DND-41 (cell line): ENCODE results near the gene KCNJ1.

Source experiments
- ATAC-seq: fragments of 200-7000 bp; cut with Tn5 transposase; 3 replicates; pipeline ENCODE4 v1.9.1; 2021; ENCODE audit warnings: low read depth; ENCODE audit not compliant: insufficient read depth
- DNase-seq: peaks from one replicate; pipeline ENCODE4 v3.0.0-alpha.2; 2020
- H2AFZ ChIP-seq: 2 replicates; pipeline ENCODE4 v1.6.0; 2012; ENCODE audit warnings: low read depth, low read length
- H3K27ac ChIP-seq: 2 replicates; pipeline ENCODE4 v1.5.1; 2012; ENCODE audit warnings: low read length, inconsistent platforms
- H3K27me3 ChIP-seq: fragments of 200-600 bp; sonication (generic); 2 replicates; pipeline ENCODE4 v1.6.0; 2012; ENCODE audit warnings: low read length, mild to moderate bottlenecking, inconsistent platforms; ENCODE audit not compliant: insufficient read depth, poor library complexity
- H3K36me3 ChIP-seq: 2 replicates; pipeline ENCODE4 v1.5.1; 2012; ENCODE audit warnings: low read length, inconsistent platforms; ENCODE audit not compliant: insufficient read depth
- H3K4me1 ChIP-seq: 2 replicates; pipeline ENCODE4 v1.5.1; 2012; ENCODE audit warnings: mild to moderate bottlenecking, low read length; ENCODE audit not compliant: insufficient read depth
- H3K4me2 ChIP-seq: 2 replicates; pipeline ENCODE4 v1.6.0; 2012; ENCODE audit warnings: mild to moderate bottlenecking, moderate library complexity, low read length, inconsistent platforms; ENCODE audit not compliant: insufficient read depth
- H3K4me3 ChIP-seq, 2 experiments: fragments of 200-600 bp in 1 of 2; shearing (Covaris generic) in 1 of 2; 2 replicates each; pipeline ENCODE4 v1.5.1; 2012 to 2016; ENCODE audit warnings: inconsistent platforms in 2 of 2, low read length in 2 of 2, mild to moderate bottlenecking in 2 of 2, low read depth in 1 of 2, moderate library complexity in 1 of 2
- H3K79me2 ChIP-seq: 2 replicates; pipeline ENCODE4 v1.6.0; 2012; ENCODE audit warnings: low read length, inconsistent platforms; ENCODE audit not compliant: insufficient read depth
- H3K9ac ChIP-seq: 2 replicates; pipeline ENCODE4 v1.6.0; 2012; ENCODE audit warnings: low read depth, mild to moderate bottlenecking, inconsistent platforms, low read length, moderate library complexity
- H3K9me3 ChIP-seq: 2 replicates; pipeline ENCODE4 v1.5.1; 2012; ENCODE audit warnings: low read length, moderate library complexity, mild to moderate bottlenecking, inconsistent platforms; ENCODE audit not compliant: insufficient read depth, severe bottlenecking
- H4K20me1 ChIP-seq: 2 replicates; pipeline ENCODE4 v1.6.0; 2012; ENCODE audit warnings: low read length; ENCODE audit not compliant: insufficient read depth
- EZH2 ChIP-seq: IDR thresholded peaks from 3 replicates; pipeline ENCODE4 v1.6.1; 2012; ENCODE audit warnings: borderline replicate concordance, low read depth, mild to moderate bottlenecking, moderate library complexity, low read length, inconsistent platforms; ENCODE audit not compliant: severe bottlenecking
- TF ChIP-seq, protein P1 (sequence below): IDR thresholded peaks from 2 replicates; pipeline ENCODE4 v1.5.1; 2012; ENCODE audit warnings: borderline replicate concordance, low read length, moderate library complexity, mild to moderate bottlenecking; ENCODE audit not compliant: poor library complexity, severe bottlenecking; ENCODE audit errors: extremely low read depth

The KCNJ1 gene

DNA sequence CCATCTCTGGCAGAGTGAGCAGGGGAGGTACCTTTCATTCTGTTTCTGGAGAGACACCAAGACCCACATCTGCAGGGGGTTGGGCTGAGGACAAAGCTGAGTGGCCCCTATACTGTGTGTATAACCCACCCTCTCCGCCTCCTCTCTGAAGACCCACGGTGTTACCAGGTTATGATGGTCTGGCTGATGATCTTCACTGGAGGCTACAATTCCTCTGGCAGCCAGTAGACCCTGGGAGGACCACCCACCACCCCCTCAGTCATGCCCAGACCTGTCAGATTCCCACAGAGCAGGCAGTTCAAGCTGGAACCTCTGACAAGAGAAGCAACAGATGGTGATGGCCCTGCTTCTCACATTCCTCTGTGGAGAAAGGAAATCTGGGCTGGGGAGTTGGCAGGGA is 11.4 kb upstream of the KCNJ1 start:
- no peak for DNase-seq
- no peak for TF ChIP-seq EZH2
- no peak overlapping the region for H3K4me2 ChIP-seq
- H3K79me2 ChIP-seq = no peaks in the 10 kb centered on the region
- ATAC-seq = no peak
- no peaks in the 10 kb centered on the region; the same call in 1 of the 2 replicates for H4K20me1 ChIP-seq
- H3K4me3 ChIP-seq = no peak overlapping the region
- no peak overlapping the region for H3K9ac ChIP-seq
- H3K27ac ChIP-seq = no peak overlapping the region
- peaks cover 9% of the 10 kb centered on the region for H3K27me3 ChIP-seq
- H3K4me1 ChIP-seq = peaks cover under 1% of the 10 kb centered on the region; the same call in 1 of the 2 replicates
- H3K9me3 ChIP-seq = no peaks in the 10 kb centered on the region
- no peaks in the 10 kb centered on the region for H3K36me3 ChIP-seq
- no peak overlapping the region for H2AFZ ChIP-seq

DNA sequence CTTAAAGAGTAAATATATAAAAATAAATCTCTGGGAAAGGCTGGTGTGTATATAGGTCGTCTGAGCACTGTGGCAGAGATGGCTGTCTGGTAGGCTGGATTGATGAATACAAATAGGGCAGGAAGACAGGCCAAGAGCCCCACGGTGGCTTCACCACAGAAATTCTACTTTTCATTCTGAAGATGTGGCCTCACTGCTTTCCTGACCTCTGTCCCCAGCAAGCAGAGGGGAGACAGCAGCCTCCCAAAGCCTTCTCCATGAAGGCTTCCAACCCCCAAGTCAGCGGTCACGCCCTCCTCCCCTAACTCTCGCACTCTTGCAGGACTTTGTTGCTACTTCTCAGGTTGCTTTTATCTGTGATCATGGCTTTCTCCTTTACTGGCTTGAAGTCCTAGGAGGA is 10.6 kb upstream of the KCNJ1 start:
- no peak for ATAC-seq
- no peaks in the 10 kb centered on the region for H3K9me3 ChIP-seq
- H3K36me3 ChIP-seq = no peaks in the 10 kb centered on the region
- H3K79me2 ChIP-seq = no peaks in the 10 kb centered on the region
- TF ChIP-seq, protein P1, sequence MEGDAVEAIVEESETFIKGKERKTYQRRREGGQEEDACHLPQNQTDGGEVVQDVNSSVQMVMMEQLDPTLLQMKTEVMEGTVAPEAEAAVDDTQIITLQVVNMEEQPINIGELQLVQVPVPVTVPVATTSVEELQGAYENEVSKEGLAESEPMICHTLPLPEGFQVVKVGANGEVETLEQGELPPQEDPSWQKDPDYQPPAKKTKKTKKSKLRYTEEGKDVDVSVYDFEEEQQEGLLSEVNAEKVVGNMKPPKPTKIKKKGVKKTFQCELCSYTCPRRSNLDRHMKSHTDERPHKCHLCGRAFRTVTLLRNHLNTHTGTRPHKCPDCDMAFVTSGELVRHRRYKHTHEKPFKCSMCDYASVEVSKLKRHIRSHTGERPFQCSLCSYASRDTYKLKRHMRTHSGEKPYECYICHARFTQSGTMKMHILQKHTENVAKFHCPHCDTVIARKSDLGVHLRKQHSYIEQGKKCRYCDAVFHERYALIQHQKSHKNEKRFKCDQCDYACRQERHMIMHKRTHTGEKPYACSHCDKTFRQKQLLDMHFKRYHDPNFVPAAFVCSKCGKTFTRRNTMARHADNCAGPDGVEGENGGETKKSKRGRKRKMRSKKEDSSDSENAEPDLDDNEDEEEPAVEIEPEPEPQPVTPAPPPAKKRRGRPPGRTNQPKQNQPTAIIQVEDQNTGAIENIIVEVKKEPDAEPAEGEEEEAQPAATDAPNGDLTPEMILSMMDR = no peak
- no peak for TF ChIP-seq EZH2
- H3K4me2 ChIP-seq = no peak overlapping the region
- DNase-seq = no peak
- H3K27ac ChIP-seq = no peak overlapping the region
- H3K9ac ChIP-seq = no peak overlapping the region
- no peaks in the 10 kb centered on the region; the same call in 1 of the 2 replicates for H4K20me1 ChIP-seq
- no peak overlapping the region for H2AFZ ChIP-seq
- H3K4me1 ChIP-seq = peaks cover 7% of the 10 kb centered on the region
- peaks cover 10% of the 10 kb centered on the region for H3K27me3 ChIP-seq
- no peak overlapping the region for H3K4me3 ChIP-seq

DNA sequence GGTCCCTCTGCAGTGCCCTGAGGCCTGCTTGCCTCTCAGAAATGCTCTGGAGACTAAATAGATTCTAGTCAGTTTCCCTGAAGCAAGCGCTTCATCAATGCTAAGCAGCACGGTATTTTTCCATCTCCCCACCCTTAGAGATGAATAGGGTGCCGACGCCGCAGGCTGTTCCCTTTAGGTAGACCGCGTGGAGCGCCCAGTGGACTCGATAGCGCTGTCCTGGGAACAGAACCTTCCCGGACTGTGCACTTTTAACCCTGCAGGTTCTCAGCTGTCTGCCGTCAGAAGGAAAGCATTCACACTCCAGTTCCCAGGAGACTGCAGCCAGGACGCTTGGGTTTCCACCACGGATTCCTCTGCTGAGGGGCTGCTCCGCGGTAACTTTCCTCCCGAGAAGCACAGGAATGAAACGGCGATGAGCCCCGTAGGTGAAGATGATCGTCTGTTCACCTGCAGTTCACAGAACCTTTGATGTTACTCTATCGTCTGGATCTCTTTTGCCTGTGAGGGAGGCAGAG is 9.1 kb upstream of the KCNJ1 start:
- TF ChIP-seq, protein P1 = no peak
- no peak for TF ChIP-seq EZH2
- Histone ChIP-seq H3K9me3 (no peaks in the 10 kb centered on the region), H3K27me3 (peaks cover 9% of the 10 kb centered on the region), H3K9ac (no peak overlapping the region), H3K4me2 (no peak overlapping the region), H3K36me3 (no peaks in the 10 kb centered on the region), H3K79me2 (no peaks in the 10 kb centered on the region), H3K4me3 (no peak overlapping the region), H4K20me1 (no peaks in the 10 kb centered on the region; the same call in 1 of the 2 replicates), H3K4me1 (peaks cover 15% of the 10 kb centered on the region), H3K27ac (no peak overlapping the region), H2AFZ (no peak overlapping the region)
- no peak for DNase-seq
- no peak for ATAC-seq

DNA sequence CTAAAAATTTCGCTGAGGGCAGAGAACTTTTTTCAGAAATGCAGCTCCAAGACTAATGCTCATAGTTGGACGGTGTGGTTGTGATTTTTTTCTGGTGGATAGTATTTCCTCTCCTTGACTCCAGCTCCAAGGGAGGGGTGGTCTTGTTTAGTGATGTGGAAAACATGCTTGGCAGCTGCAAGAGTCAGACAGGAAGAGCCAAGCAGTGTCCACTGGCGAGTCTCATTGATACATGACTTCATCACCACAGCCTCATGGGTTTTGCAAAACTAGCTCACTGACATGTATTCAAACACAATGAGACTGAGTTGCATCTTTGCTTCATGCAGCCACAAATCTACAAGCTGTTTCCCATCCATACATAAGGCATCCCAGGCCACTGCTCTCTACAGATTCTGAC is 7.3 kb upstream of the KCNJ1 start:
- H3K79me2 ChIP-seq = no peaks in the 10 kb centered on the region
- H3K4me2 ChIP-seq = no peak overlapping the region
- H3K9me3 ChIP-seq = no peaks in the 10 kb centered on the region
- no peaks in the 10 kb centered on the region for H3K36me3 ChIP-seq
- H3K9ac ChIP-seq = no peak overlapping the region
- H3K27ac ChIP-seq = no peak overlapping the region
- no peak for ATAC-seq
- no peak for TF ChIP-seq EZH2
- TF ChIP-seq, protein P1 = no peak
- no peak for DNase-seq
- no peaks in the 10 kb centered on the region; the same call in 1 of the 2 replicates for H4K20me1 ChIP-seq
- H3K27me3 ChIP-seq = peaks cover 5% of the 10 kb centered on the region
- H3K4me3 ChIP-seq = no peak overlapping the region
- H3K4me1 ChIP-seq = peaks cover 15% of the 10 kb centered on the region
- no peak overlapping the region for H2AFZ ChIP-seq
